Gastrocnemius medialis (tissue), 4 donors: ENCODE measurements around the gene GGA2. TPM values are rescaled to one million over a fixed set of nuclear protein-coding genes. Genes with fewer than 3 reads are reported as not detected.

Experiments
- ATAC-seq, 2 donors: fragments of 150-250 bp; one replicate each; pipeline ENCODE4 v1.9.1; 2016
- DNase-seq, 2 donors: peaks; one replicate each; pipeline ENCODE4 v3.0.0-alpha.2; 2019
- H3K27ac ChIP-seq, 4 donors: fragments of 200-600 bp; sonication (generic); 1 replicate in 1 of 4; 2 replicates in 3 of 4; pipeline ENCODE4 v1.5.1; 2016 to 2018; ENCODE audit warnings: mild to moderate bottlenecking in 2 of 4, moderate library complexity in 1 of 4
- H3K27me3 ChIP-seq, 3 donors: fragments of 200-600 bp; sonication (generic) in 2 of 3; 1 replicate in 1 of 3; 2 replicates in 2 of 3; pipeline versions ENCODE4 v1.5.1 to v1.6.0; 2016 to 2019; ENCODE audit warnings: mild to moderate bottlenecking in 1 of 3, moderate library complexity in 1 of 3
- H3K36me3 ChIP-seq, 2 donors: fragments of 200-600 bp; sonication (generic) in 1 of 2; one replicate each; pipeline ENCODE4 v1.5.1; 2017 to 2018
- H3K4me1 ChIP-seq, 2 donors: fragments of 200-600 bp; sonication (generic) in 1 of 2; one replicate each; pipeline ENCODE4 v1.5.1; 2016 to 2017; ENCODE audit warnings: mild to moderate bottlenecking in 2 of 2
- H3K4me3 ChIP-seq, 4 donors: fragments of 200-600 bp; sonication (generic) in 3 of 4; 1 replicate in 1 of 4; 2 replicates in 3 of 4; pipeline ENCODE4 v1.5.1; 2016 to 2019; ENCODE audit warnings: mild to moderate bottlenecking in 2 of 4
- H3K9me3 ChIP-seq, 3 donors: fragments of 200-600 bp; sonication (generic) in 2 of 3; 1 replicate in 1 of 3; 2 replicates in 2 of 3; pipeline ENCODE4 v1.5.1; 2016 to 2019
- POLR2A ChIP-seq, 2 donors: fragments of 450-650 bp; IDR thresholded peaks; one replicate each; pipeline ENCODE4 v1.6.1; 2017; ENCODE audit warnings: antibody characterized with exemption in 2 of 2, mild to moderate bottlenecking in 2 of 2, moderate library complexity in 2 of 2
- in situ Hi-C, 4 donors: fragments of 200-750 bp; cut with MboI; loops; one replicate each; pipeline versions ENCODE4 v1.15.0 to v1.8.0; 2017; ENCODE audit warnings: low sequenced_read_pairs in 4 of 4
- intact Hi-C: fragments of 100-400 bp; cut with DNase I; formaldehyde crosslinking; loops from one replicate; pipeline ENCODE4 v1.15.1; 2023; ENCODE audit warnings: low total_unique reads
- total RNA-seq, 4 donors: library from RNA; depleted of rRNA; stranded (reverse); fragments of >200 nt; gene quantifications; one replicate each; pipeline versions ENCODE4 v1.1.0 to v1.2.3, GENCODE V29; 2016
- TF ChIP-seq, protein P1 (sequence below), 5 experiments: fragments of 450-650 bp in 3 of 5; fragments of 200-600 bp in 2 of 5; sonication (generic) in 2 of 5; IDR thresholded peaks in 4 of 5; conservative IDR thresholded peaks in 1 of 5; 1 replicate in 4 of 5; 2 replicates in 1 of 5; pipeline ENCODE4 v1.5.1; 2016 to 2019; ENCODE audit warnings: antibody characterized with exemption in 5 of 5, mild to moderate bottlenecking in 3 of 5, moderate library complexity in 3 of 5

GGA2 gene
- total RNA-seq, 4 donors from 2014 or later, result 31.0 to 79.9 (median 48.8) TPM

DNA sequence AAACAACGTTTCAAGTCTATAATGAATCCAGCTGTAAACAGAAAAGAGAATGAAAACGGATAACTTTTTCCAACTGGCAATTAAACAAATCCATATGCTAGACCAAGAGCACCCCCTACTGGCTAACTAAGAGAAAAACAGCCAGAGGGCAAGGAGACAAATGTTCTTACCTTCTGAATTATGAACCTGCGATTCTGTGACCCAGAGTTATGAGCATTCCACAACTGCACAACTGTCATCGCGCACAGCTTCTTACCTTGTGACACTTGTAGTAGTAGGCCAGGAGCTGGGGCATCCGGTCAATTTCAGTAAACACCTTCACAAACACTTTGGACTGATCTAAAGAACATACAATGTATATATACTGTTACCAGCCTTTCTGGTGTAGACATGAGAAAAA lies 75.9 kb downstream of the GGA2 start:
- peak; percentile 47 to 70 for ATAC-seq
- in situ Hi-C loops, result no loop called here
- H3K9me3 ChIP-seq, result no peaks in the 10 kb centered on the region
- H3K36me3 ChIP-seq, result peaks cover 0 to 51% of the 10 kb centered on the region in 2 donors
- peaks cover 0 to 5% of the 10 kb centered on the region in 2 donors for H3K4me1 ChIP-seq
- TF ChIP-seq, protein P1, sequence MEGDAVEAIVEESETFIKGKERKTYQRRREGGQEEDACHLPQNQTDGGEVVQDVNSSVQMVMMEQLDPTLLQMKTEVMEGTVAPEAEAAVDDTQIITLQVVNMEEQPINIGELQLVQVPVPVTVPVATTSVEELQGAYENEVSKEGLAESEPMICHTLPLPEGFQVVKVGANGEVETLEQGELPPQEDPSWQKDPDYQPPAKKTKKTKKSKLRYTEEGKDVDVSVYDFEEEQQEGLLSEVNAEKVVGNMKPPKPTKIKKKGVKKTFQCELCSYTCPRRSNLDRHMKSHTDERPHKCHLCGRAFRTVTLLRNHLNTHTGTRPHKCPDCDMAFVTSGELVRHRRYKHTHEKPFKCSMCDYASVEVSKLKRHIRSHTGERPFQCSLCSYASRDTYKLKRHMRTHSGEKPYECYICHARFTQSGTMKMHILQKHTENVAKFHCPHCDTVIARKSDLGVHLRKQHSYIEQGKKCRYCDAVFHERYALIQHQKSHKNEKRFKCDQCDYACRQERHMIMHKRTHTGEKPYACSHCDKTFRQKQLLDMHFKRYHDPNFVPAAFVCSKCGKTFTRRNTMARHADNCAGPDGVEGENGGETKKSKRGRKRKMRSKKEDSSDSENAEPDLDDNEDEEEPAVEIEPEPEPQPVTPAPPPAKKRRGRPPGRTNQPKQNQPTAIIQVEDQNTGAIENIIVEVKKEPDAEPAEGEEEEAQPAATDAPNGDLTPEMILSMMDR (IDR thresholded peaks at IDR 0.05 in 4 of 5, conservative IDR thresholded peaks at IDR 0.05 in 1 of 5), result peak; percentile 82 to 90 (median 84)
- no peak for TF ChIP-seq POLR2A (IDR thresholded peaks at IDR 0.05)
- intact Hi-C loops, result loop anchor here (1.0 to 5.0 kb wide), 4 partner anchors 86 to 537 kb away; partner anchors contain the start of genes SCNN1B and SCNN1G
- no peak overlapping the region for H3K27ac ChIP-seq
- no peak overlapping the region for H3K4me3 ChIP-seq
- peak in 1 of 2 donors; percentile 20 for DNase-seq
- H3K27me3 ChIP-seq, result no peaks in the 10 kb centered on the region

DNA sequence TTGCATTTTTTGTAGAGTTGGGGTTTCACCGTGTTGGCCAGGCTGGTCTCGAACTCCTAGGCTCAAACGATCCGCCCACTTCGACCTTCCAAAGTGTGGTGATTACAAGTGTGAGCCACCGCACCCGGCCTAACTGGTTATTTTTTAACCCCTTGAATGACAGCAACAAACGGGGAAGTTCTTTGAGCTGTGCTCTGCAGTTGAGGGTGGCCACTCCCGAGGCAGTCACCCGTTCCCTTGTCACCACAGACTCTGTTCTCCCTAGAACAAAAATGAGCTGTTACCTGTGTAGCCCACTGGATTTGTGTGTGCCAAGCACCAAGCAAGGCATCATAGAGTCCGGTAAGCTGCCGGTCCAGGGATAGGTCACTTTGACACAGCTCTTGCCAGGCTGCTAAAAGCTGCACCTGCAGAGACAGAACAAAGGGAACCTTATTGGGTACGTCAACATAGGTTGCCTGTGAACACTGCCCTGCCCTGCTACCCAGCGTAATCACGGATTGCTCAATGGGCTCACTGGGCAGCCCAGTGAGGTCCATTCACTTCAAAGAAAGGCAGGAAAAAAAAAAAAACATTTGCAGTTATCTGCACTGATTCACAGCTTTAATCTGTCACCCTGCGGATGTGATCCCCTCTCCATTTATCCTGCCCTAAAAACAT lies 76.9 kb downstream of the GGA2 start:
- intact Hi-C loops, result loop anchor here (5.0 kb wide), 2 partner anchors 131 to 536 kb away; partner anchors contain the start of gene SCNN1B
- DNase-seq (no peak), ATAC-seq (no peak)
- Histone ChIP-seq H3K27ac (no peak overlapping the region), H3K4me1 (peaks cover 0 to 5% of the 10 kb centered on the region in 2 donors), H3K27me3 (no peaks in the 10 kb centered on the region), H3K36me3 (peaks cover 0 to 51% of the 10 kb centered on the region in 2 donors), H3K9me3 (no peaks in the 10 kb centered on the region), H3K4me3 (no peak overlapping the region)
- in situ Hi-C loops, result no loop called here
- TF ChIP-seq, protein P1 (IDR thresholded peaks at IDR 0.05 in 4 of 5, conservative IDR thresholded peaks at IDR 0.05 in 1 of 5), result no peak

DNA sequence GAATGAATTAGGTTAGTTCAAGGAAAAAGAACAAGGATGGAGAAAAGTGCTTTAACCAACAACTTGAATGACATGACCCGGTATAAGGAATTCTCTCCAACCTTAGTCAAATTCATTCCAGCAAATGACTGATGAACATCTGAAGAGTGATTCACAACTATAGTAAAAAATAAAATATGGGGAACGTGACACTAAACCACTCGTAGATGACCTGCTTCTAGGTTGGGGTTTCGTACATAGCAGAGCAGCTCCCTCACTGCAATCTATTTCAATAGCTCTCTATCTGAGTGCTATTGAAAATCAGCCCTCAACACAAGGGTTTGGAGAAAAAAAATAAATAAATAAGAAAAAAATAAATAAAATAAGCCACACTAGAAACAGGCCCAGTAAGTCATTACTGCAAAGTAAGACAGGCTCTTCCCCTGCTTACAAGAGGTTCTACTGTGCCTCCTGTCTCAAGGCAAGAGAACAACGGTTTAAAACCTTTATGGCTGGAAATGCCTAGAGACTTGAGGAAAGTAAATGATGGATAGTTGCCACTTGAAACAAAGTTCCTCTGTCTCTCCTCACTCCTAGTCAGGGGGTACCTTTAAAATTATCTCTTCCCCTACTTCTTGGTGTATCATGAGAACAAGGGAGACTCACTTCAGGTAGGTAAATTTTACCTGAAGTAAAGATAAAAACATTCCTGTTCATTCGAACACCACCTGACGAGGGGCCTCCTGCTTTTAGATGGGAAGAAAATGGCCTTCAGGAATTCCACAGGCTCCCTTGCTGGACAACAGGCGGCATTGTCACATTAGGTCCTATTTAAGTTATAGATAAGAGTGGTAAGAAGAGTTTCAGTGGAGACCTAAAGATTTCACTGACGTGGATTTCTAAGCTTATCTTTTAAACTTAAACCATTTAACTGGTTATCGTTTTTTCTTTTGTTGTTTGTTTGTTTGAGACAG lies 77.8 kb downstream of the GGA2 start:
- intact Hi-C loops, result loop anchor here (5.0 kb wide), 2 partner anchors 130 to 535 kb away; partner anchors contain the start of gene SCNN1B
- TF ChIP-seq, protein P1 (IDR thresholded peaks at IDR 0.05 in 4 of 5, conservative IDR thresholded peaks at IDR 0.05 in 1 of 5), result no peak
- no peak for TF ChIP-seq POLR2A (IDR thresholded peaks at IDR 0.05)
- Histone ChIP-seq H3K9me3 (no peaks in the 10 kb centered on the region), H3K36me3 (peaks cover 0 to 44% of the 10 kb centered on the region in 2 donors), H3K4me1 (peaks cover 0 to 5% of the 10 kb centered on the region in 2 donors), H3K27ac (no peak overlapping the region), H3K4me3 (no peak overlapping the region), H3K27me3 (no peaks in the 10 kb centered on the region)
- in situ Hi-C loops, result no loop called here
- ATAC-seq (no peak), DNase-seq (no peak)

DNA sequence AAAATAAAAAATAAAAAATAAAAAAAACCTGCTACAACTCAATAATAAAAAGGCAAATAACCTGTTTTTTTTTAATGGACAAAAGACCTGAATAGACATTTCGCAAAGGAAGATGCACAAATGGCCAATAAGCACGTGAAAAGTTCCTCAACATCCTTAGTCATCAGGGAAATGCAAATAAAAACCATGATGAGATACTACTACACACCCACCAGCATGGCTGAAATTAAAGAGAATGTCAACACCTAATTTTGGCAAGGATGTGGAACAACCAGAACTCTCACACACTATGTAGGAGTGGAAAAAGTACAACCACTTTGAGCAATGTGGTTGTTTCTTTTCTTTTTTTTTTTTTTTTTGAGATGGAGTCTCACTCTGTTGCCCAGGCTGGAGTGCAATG lies 81.9 kb downstream of the GGA2 start:
- intact Hi-C loops (no loop called here), in situ Hi-C loops (loop anchor here in 2 of 4 donors (5.0 kb wide), 2 partner anchors 246 to 251 kb away; partner anchors contain the start of gene SCNN1G (in 1 of the 2))
- peaks cover 4 to 9% of the 10 kb centered on the region in 2 donors for H3K4me1 ChIP-seq
- no peak overlapping the region for H3K4me3 ChIP-seq
- TF ChIP-seq, protein P1 (IDR thresholded peaks at IDR 0.05 in 4 of 5, conservative IDR thresholded peaks at IDR 0.05 in 1 of 5), result no peak
- TF ChIP-seq POLR2A (IDR thresholded peaks at IDR 0.05), result no peak
- no peak overlapping the region for H3K27ac ChIP-seq
- ATAC-seq, result no peak
- H3K27me3 ChIP-seq, result no peaks in the 10 kb centered on the region
- H3K9me3 ChIP-seq, result no peaks in the 10 kb centered on the region
- no peak for DNase-seq
- peaks cover 0 to 43% of the 10 kb centered on the region in 2 donors for H3K36me3 ChIP-seq
